ENCODE results near the gene SLC35E1.

DNA sequence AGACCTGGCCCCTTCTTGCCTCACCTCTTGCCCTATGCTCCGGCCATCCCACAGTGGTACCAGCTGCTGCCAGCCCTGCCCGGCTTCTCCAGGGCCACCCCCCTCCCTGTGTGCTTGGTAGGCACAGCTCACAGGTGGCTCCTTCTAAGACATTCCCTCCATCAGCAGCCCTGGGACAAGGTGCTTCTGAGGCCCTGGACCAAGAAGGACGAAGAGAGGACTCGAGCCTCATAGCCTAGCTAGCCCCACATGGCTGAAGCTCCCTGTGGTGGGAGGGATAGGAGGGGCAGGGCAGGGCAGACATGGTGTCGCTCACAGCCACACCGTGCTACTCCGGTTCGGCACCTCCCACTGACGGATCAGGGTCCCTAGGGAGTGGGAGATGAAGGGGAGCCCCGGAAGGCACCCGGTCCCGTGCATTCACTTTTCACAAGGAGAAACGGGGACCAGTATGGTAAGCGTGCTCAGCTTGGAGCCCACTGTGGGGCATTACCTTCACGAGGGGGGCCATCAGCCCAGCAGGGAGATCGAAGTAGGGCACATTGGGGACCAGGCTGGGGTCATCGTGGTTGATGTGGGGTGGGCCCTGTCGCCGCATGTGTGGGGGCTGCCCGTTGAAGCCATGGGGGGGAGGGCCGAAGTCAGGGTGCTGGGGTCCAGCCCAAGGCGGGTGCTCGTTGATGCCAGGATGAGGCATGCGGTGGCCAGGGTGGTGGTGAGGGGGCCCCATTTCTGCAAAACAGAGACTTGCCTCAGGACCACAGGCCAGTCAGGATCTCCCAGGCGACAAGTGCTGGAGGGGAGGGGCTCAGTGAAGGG is 49.4 kb downstream of the SLC35E1 start:
- TF ChIP-seq EZH2phosphoT487 (IDR thresholded peaks at IDR 0.05; ENCODE audit: borderline replicate concordance): no peak
- TF ChIP-seq, protein P1, sequence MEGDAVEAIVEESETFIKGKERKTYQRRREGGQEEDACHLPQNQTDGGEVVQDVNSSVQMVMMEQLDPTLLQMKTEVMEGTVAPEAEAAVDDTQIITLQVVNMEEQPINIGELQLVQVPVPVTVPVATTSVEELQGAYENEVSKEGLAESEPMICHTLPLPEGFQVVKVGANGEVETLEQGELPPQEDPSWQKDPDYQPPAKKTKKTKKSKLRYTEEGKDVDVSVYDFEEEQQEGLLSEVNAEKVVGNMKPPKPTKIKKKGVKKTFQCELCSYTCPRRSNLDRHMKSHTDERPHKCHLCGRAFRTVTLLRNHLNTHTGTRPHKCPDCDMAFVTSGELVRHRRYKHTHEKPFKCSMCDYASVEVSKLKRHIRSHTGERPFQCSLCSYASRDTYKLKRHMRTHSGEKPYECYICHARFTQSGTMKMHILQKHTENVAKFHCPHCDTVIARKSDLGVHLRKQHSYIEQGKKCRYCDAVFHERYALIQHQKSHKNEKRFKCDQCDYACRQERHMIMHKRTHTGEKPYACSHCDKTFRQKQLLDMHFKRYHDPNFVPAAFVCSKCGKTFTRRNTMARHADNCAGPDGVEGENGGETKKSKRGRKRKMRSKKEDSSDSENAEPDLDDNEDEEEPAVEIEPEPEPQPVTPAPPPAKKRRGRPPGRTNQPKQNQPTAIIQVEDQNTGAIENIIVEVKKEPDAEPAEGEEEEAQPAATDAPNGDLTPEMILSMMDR (IDR thresholded peaks at IDR 0.05 in 2 of 3, conservative IDR thresholded peaks at IDR 0.05 in 1 of 3; ENCODE audit: borderline replicate concordance in 1 of 3, insufficient read depth in 1 of 3, low read depth in 2 of 3, low read length in 2 of 3): no peak
- no peak for TF ChIP-seq EZH2 (IDR thresholded peaks at IDR 0.05)
- no peak for TF ChIP-seq REST (IDR thresholded peaks at IDR 0.05; ENCODE audit: low read depth)
- no peak for TF ChIP-seq POLR2A (IDR thresholded peaks at IDR 0.05; ENCODE audit: borderline replicate concordance, extremely low read depth, insufficient read depth, insufficient read length)
